ENCODE data around the gene PDXK.

The PDXK gene

DNA sequence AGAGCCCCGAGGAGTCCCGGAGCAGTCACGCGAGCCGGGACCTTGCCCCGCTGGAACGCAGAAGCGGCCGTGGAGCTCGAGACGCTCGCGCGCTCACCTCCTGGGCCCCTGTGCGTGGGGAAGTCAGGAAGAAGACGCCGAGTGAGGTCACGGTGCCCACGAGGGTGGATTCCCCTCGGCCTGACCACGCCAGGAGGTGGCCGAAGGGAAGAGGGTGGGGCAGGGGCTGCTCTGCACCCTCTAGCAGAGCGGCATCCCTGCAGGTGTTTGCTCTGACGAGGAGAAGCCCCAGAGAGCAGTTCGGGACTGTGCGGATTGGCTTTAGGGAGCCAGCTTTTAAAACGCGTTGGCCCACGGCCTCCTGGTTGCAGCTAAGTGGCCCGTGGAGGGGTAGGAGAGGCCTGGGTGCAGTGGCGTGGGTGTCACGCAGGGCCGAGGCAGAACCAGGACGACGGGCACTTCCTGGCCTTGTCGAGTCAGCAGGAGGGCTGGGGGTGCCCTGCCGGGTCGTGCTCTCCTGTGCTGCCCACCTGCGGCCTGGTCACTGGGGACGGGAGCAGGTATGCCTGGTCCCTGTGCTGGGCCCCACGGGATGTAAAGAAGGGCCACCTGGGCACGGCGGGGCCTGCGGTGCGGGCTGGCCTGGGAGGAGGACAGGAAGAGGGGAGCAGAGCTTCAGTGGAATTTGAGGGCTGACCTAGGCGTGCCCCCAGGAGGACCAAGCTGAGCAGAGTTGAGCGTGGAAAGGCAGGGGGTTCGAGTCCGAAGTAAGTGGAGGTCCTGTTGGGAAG lies 1.0 kb downstream of the PDXK start:
- DNase-seq (ENCODE audit: insufficient read length, low spot score) = no peak
- TF ChIP-seq, protein P1, sequence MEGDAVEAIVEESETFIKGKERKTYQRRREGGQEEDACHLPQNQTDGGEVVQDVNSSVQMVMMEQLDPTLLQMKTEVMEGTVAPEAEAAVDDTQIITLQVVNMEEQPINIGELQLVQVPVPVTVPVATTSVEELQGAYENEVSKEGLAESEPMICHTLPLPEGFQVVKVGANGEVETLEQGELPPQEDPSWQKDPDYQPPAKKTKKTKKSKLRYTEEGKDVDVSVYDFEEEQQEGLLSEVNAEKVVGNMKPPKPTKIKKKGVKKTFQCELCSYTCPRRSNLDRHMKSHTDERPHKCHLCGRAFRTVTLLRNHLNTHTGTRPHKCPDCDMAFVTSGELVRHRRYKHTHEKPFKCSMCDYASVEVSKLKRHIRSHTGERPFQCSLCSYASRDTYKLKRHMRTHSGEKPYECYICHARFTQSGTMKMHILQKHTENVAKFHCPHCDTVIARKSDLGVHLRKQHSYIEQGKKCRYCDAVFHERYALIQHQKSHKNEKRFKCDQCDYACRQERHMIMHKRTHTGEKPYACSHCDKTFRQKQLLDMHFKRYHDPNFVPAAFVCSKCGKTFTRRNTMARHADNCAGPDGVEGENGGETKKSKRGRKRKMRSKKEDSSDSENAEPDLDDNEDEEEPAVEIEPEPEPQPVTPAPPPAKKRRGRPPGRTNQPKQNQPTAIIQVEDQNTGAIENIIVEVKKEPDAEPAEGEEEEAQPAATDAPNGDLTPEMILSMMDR (IDR thresholded peaks at IDR 0.05; ENCODE audit: insufficient read depth, missing control alignments) = no peak
- no peak for FAIRE-seq

DNA sequence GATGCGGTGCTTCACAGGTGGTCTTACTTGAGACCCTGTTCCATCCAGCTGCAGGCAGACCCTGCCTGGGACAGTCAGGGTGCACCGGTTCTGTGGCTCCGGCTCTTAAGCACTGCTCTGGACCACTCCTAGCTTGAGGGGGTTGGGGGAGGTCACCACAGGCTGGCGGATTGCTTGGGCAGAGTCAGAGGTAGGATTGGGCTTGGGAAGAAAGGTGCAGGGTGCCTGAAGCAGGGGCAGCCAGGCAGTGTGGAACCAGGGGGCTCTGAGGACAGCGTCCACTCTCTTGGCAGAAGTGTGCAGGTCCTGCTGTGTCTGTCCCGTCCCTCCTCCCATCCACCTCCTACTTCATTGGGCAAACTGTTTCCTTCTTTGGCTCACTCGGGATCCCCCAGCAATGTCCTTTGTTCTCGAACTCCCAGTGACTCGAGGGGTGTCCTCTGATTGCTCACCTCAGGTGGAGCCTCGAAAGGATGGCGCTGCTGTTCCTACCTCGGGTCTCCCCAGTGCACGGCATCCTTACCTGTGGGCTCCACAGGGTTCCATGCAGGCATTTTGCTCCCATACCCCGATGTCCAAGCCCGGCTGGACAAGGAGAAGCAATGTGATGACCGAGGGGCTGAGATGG lies 1.7 kb downstream of the PDXK start:
- no peak for FAIRE-seq

DNA sequence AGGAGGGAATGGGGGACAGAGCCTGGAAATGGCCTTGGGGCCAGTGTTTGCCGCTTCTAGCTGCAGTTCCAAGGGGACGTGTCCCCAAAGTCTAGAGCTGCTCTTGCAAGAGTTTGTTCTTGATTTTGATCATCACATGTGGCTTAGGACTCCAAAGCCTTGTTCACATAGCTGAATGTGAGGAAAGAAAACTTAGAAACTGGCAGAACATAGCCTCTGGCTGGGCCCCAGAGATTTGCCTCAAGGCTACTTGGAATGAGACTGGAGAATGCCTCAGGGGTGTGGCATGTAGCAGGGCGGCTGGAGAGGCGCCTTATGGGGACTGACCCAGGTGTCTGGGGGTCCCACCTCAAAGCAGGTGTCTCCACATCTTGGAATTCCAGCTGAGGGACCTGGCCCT lies 2.3 kb downstream of the PDXK start:
- FAIRE-seq = no peak
- TF ChIP-seq, protein P1 (IDR thresholded peaks at IDR 0.05; ENCODE audit: insufficient read depth, missing control alignments) = no peak
- DNase-seq (ENCODE audit: insufficient read length, low spot score) = no peak

More for the DNA sequence above, 1.7 kb downstream of the PDXK start:
- TF ChIP-seq, protein P1 (IDR thresholded peaks at IDR 0.05; ENCODE audit: insufficient read depth, missing control alignments) = no peak
- DNase-seq (ENCODE audit: insufficient read length, low spot score) = no peak

DNA sequence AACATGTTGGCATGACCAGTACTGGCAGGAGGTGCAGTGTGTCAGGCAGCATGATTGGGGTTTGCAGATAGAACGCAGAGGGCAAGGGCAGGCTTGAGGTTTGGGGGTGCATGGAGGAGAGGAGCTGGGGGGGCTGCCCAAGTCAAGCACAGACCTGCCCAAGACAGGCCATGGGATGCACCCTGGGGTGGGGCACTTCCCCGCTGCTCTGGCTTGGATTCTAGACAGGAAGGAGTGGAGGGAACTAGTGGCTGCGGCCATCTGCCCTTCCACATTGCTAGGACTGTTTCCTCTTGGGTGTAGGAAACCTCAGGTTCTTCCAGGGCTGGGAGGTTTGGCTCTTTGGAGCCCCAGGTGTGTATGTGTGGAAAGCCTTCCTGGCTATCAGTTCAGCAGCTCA lies 3.0 kb downstream of the PDXK start:
- FAIRE-seq (no peak), DNase-seq (ENCODE audit: insufficient read length, low spot score) (no peak)
- TF ChIP-seq, protein P1 (IDR thresholded peaks at IDR 0.05; ENCODE audit: insufficient read depth, missing control alignments) = no peak

DNA sequence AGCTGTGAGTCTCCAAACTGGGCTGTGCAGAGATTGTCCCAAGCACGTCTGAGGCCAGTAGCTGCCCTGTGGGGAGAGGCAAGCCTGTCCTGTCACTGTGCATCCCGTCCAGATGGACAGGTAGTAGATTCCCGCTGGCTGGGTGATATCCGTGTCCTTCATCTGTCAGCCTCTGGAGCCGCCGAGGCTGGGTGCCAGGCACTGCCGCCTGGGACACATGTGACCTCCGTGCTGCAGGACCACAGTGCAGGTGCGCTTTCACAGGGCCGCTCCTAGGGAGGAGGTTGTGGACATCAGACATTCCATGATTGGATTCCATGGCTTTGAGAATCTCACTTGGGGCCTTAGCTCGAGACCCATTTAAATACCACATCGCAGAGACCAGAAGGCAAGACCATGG lies 4.7 kb downstream of the PDXK start:
- TF ChIP-seq, protein P1 (IDR thresholded peaks at IDR 0.05; ENCODE audit: insufficient read depth, missing control alignments) = no peak
- DNase-seq (ENCODE audit: insufficient read length, low spot score) = no peak
- FAIRE-seq = no peak

DNA sequence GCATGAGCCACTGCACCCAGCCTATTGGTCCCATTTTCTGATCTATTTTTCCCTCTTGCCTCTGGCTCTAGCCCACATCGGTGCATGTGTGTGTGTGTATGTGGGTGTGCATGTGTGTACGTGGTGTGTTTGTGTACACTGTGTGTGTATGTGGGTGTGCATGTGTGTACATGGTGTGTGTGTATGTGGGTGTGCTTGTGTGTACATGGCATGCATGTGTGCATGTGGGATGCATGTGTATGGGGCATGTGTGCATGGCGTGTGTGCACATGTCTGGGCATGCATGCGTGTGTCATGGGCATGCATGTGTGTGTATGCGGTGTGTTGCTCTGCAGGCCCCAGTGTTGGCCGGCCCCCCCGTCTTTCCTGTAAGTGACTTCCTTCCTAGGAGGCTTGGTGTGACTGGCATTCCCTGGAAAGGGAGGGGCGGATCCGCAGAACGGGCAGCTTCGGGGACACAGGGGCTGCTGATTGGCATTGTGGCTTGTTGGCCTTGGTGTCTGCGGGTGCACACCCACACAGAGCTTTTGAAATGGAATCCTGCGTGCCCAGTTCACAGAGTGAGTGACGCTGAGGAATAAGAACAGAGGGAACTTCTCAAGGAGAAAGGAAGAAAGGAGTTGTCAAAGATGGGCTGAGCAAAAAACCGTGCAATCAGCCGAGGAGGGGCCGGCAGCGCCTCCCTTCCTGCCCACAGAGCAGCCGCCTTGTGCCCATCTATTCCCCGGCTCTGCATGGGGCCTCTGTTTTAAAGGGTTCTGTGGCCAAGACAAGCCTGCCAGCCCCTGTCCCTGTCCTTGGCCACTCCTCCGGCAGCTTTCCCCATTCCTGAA lies 8.0 kb downstream of the PDXK start:
- FAIRE-seq = no peak
- DNase-seq (ENCODE audit: insufficient read length, low spot score) = no peak
- TF ChIP-seq, protein P1 (IDR thresholded peaks at IDR 0.05; ENCODE audit: insufficient read depth, missing control alignments) = no peak
